ENCODE measurements around the gene MRPS7.

GRCh38 chr17:75273977-75274708 lies 12.5 kb downstream of the MRPS7 start:
- TF ChIP-seq CTCF (conservative IDR thresholded peaks at IDR 0.05) (no peak), EZH2 (IDR thresholded peaks at IDR 0.05; ENCODE audit: low read depth) (no peak)
